Sciatic nerve (tissue), 2 donors: ENCODE results near the gene PHYHIPL. TPM values are rescaled to one million over a fixed set of nuclear protein-coding genes. Genes with fewer than 3 reads are reported as not detected.
A peak's percentile ranks its signal among the peaks of the same experiment; 100 is the strongest.
"Not testable (repeated sequence)": the region's sequence is repeated elsewhere in the genome, so short reads cannot be mapped to it uniquely, and the experiment has no call there.

Experiments used
- ATAC-seq: fragments of 200-7000 bp; cut with Tn5 transposase; one replicate; pipeline ENCODE4 v1.9.1; 2020; ENCODE audit warnings: mild to moderate bottlenecking, moderate library complexity
- DNase-seq: peaks from one replicate; pipeline ENCODE4 v3.0.0-alpha.2; 2020; ENCODE audit warnings: low spot score
- intact Hi-C: fragments of 100-400 bp; cut with DNase I; formaldehyde crosslinking; loops from one replicate; pipeline ENCODE4 v1.14.2; 2022
- total RNA-seq: library from RNA; stranded (reverse); fragmentation: NEBNext Ultra II Directional; extraction: Animal tissue kit (Norgen Biotek cat#: 25700); gene quantifications from one replicate; pipeline ENCODE4 v1.2.1, GENCODE V29; 2021
- donor health status: DM: no; HTN: no; CAD: no.
- donor health status: DM: no; HTN: no; CAD: no.

Gene PHYHIPL
- total RNA-seq, 1 donor from 2014 or later, result 0.40 TPM

DNA sequence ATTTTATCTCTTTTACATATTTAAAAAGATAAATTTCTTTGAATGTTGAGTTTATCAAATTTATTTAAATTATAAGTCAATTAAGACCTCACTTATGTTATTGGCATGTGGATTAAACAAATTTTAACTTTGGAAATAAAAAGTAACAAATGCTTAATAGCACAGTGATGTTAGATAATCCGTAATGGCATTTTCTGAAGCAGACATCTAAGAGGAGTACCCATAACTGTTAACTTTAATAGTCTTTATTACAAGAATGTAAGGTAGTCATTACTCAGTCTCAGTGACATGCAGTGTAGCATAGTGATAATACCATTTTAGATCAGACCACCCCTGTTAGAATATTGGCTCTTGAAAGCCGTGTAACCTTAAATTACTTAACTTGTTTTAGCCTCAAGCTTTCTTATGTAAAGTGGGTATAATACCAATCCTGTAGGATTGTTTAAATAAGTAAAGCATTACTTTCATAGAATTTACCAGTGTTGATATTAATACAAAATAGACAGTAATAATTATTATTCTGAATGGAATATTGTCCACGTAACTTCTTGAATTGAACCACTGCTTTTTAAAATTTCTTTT is 4.3 kb downstream of the PHYHIPL start:
- ATAC-seq, result no peak
- intact Hi-C loops, result no loop called here
- no peak for DNase-seq

DNA sequence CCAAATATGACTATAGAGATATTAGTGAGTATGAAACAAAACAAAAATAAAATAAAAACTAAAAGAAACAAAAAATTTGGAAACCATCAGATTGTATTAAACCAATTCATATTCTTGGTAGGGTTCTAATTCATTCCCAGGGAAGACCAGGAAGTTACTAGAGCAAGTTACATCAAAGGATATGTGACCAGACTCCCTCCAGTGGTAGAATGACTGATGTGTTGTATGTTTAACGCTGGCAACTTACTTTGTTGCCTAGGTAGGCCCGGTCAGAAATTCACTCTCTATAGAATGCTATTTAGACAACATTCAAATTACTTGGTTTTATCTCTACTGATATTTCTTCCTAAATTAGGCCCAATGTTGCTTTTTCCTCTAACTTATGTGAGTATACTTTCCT is 5.2 kb downstream of the PHYHIPL start:
- ATAC-seq, result peak; percentile 76
- no peak for DNase-seq
- intact Hi-C loops, result no loop called here

DNA sequence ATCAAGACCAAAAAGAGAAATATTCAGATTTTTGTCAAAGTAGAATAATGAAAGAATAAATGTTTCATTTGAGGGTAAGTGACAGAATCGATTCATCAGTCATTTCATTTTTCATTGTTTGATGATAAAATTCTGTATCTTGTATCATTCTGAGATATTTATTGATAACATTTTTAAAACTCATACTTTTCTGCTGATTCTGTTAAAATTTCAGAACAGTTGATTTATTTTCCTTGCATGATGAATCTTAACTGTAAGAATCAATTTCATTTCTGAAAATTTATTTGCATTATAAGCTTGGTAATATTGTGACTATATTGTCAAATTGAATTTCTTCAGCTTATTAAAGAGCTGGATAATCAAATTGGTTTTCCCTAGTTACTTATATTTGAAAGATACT is 13.9 kb downstream of the PHYHIPL start:
- no peak for ATAC-seq
- intact Hi-C loops, result no loop called here
- DNase-seq, result no peak

DNA sequence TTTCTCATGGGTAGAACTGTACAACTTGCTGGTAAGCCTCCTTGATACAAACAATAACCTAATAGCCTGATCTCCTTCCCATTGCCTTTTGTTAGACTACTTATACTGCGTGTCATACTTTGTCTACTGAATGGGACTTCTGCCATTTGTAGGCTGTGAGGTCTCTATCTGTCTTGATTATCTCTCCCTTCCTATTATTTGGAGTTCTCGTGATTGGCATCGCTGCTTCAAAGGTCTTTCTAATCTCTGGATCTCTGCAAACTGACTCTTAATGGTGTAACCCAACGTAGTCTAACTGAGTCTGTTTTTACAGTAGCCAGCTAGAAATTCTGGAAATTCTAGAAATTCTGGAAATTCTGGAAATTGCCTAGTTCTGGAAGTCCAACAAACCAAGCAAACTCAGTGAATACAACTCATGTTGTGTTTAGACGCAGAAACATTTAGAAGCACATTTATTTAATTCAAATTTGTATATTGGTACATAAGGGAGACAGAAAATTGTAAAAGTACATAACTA is 29.8 kb downstream of the PHYHIPL start:
- no peak for DNase-seq
- ATAC-seq, result no peak
- intact Hi-C loops, result no loop called here

DNA sequence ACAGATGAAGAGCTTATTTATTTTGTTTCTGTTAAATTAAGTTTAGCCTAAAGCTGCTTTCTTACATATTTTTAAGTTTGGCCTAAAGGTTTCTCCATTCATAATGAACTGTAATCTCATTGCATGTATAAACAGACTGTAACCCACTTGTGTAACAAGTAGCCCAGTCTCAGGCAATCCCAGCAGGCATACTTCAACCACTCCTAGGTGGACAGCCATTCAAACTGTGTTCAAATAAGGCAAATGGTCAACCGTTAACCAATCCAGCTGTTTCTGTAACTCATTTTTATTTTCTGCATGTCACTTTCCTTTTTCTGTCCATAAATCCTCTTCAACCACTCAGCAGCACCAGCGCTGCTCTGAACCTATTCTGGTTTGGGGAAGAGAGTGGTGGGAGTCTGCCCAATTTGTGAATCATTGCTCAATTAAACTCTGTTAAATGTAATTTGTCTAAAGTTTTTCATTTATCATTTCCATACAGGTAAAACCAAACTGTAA is 35.9 kb downstream of the PHYHIPL start:
- intact Hi-C loops, result no loop called here
- DNase-seq, result no peak

DNA sequence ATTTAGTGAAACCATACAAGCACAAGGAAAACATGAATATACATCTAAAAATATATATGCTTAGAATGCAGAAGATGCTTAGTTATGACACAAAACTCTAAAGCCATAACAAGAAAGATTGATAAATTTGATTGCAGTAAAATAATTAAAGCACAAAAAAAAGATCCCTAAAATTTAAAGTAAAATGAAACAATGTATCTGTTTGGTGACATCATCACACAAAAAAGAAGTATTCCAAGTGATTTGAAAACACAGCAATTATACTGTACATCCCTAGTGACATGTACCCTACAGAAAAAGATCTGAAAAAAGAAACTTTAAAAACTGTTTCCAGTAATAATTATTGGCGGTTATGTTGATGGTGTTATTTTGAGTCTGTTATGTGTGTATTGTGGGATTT is 37.7 kb downstream of the PHYHIPL start:
- DNase-seq (no peak), ATAC-seq (no peak)
- intact Hi-C loops, result no loop called here

More for the DNA sequence above, 35.9 kb downstream of the PHYHIPL start:
- ATAC-seq, result no peak

DNA sequence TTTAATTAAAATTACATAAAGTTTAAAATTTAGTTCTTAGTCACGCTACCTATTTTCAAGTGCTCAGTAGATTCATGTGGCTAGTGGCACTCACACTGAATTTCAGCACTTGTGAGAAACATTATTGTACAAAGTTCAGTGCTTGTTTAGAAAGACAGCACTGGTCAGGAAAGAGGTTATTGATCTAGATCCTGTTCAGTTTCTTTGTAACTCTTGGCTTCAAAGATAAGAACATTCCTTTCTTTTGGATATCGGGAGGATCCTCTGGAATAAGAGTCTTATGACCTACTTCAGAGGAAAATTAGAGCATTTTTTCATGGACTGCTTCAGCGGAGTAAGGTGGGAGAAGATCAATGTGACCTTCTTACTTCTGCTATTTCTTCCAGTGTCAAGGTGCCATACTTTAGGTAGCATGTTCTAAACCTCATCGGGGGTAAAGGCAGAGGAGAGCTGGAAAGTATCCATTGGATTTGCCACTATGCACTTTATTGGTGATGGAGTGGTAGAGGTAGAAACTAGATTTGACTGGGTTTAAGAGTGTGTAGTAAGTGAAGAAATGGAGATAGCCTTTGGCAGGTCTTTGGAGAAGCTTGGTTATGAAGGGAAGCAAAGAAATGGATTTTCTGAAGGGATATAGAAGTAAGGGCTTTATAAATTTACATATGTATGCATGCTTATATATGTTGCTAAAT is 39.9 kb downstream of the PHYHIPL start:
- DNase-seq, result no peak
- ATAC-seq, result no peak
- intact Hi-C loops, result no loop called here

DNA sequence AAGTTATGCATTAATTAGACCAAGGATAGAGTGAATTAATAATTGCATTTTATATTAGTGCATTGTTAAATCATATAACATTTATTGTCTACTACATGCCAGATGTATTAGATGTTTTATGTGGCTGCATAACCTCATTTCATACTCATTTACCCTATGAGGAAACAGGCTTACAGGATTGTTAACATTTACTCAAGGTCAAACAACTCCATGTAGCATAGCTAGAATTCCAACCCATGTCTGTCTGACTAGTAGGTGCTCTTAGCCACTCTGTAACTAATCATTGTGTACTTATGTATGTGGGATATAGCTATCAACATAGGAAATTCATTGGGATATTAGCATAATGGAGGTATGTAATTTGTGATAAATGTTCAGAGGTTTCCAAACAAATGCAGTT is 46.3 kb downstream of the PHYHIPL start:
- intact Hi-C loops, result no loop called here
- no peak for DNase-seq
- ATAC-seq, result no peak

DNA sequence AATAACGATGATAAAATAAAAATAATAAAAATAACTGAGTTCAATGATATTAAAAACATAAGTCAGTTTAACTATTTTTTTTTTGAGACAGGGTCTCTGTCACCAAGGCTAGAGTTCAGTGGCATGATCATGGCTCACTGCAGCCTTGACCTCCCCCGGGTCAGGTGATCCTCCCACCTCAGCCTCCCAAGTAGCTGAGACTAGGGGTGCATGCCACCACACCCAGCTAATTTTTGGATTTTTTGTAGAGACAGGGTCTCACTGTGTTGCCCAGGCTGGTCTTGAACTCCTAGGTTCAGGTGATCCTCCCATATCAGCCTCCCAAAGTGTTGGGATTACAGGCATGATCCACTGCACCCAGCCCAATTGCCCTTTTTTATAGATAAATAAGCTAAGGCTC is 47.2 kb downstream of the PHYHIPL start:
- ATAC-seq, intact Hi-C loops, DNase-seq: not testable (repeated sequence)

DNA sequence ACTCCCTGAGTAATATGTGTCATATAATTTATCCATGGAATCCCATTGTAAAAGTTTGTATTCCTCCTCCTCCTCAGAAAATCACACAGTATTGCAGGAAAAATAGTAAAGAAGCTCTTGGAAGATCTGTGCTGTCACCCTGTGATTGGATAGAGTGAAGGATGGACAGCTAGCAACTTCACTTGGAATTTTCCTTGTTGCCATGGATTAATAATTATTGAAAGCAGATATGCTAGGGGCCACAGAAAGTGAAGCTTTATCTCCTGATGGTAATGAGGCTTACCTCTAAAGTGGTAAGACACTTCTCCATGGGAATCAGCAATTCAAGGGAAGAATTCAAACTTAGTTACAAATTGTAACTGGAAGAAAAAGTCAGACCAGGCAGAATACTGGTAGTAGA is 48.8 kb downstream of the PHYHIPL start:
- intact Hi-C loops, result no loop called here
- ATAC-seq, result no peak
- DNase-seq, result no peak

DNA sequence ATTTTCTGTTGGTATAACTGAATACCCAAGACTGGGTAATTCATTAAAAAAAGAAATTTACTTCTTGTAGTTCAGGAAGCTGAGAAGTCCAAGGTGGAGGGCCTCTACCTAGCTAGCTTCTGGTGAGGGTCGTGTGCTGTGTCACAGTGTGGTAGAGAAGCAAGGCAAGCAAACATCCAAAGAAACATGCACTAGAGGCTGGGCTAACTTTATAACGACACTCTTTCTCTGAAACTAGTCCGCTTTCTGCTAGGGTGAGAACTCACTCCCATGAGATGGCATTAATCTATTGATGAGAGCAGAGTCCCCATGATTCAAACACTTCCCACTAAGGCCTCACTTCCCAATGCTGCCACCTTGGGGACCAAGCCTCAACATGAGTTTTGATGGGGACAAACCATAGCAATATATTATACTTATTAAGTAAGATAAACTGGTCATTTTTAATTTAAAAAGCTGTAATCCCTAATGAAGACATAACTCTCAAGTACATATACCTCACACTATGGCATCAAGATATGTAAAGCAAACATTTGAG is 50.8 kb downstream of the PHYHIPL start:
- intact Hi-C loops, result no loop called here
- ATAC-seq (no peak), DNase-seq (no peak)

DNA sequence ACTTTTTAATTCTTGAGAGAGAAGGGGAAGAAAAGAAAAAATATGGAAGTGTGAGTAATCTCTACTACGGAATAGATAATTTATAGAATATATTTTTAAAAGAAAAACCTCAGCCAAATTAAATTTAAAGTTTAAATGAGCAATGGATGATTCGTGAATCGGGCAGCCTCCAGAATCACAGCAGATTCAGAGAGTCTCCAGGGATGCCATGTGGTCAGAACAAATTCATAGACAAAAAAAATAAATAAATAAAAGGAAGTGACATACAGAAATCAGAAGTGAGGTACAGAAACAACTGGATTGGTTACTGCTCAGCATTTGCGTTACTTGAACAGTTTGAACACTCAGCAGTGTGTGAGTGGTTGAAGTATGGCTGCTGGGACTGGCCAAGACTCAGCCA is 53.0 kb downstream of the PHYHIPL start:
- DNase-seq (no peak), ATAC-seq (no peak)
- intact Hi-C loops, result no loop called here

DNA sequence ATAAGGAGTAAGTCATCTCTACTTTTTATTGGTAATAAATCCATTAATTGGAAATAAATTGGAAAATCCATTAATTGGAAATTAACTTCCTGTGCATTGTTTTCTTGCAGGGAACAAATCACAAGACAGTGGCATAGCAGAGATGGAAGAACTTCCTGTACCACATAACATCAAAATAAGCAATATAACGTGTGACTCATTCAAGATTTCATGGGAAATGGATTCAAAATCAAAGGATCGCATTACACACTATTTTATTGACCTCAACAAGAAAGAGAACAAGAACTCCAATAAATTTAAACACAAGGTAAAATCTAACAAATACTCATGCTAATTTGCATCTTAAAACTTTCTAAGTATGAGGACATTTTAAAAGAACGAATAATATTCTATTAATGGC is 57.8 kb downstream of the PHYHIPL start:
- intact Hi-C loops, result loop anchor here (10.0 kb wide), 1 partner anchor 269 kb away; no protein-coding TSS in a partner anchor
- no peak for DNase-seq
- no peak for ATAC-seq

DNA sequence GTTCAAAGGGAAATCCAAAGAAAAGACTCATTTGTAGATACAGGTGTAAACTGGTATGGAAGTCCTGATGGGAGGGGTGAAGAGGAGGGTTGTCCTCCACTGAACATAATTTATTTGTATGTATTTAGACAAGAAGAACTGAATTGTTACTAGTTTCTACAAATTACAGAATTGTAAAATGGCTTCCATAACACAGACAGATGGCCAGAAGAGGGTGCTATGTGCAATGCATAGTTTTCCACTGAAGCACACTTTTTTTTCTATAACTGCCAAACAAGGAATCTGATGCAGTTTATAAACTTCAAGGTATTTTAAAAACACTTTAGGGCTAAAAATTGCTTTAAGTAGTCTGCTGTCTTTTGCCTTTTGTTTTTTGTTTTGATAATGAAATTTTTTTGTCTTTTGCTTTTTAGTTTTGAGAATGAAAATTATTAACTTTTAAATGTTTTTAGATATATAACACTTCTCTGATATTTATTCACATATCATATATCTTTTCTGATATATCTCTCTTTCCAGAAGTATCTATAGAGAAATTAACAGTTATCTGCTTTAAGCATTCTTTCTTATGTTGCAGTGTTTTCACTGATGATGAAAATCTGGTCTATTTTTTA is 58.5 kb downstream of the PHYHIPL start:
- intact Hi-C loops, result loop anchor here (10.0 kb wide), 1 partner anchor 270 kb away; no protein-coding TSS in a partner anchor
- ATAC-seq, result no peak
- no peak for DNase-seq

DNA sequence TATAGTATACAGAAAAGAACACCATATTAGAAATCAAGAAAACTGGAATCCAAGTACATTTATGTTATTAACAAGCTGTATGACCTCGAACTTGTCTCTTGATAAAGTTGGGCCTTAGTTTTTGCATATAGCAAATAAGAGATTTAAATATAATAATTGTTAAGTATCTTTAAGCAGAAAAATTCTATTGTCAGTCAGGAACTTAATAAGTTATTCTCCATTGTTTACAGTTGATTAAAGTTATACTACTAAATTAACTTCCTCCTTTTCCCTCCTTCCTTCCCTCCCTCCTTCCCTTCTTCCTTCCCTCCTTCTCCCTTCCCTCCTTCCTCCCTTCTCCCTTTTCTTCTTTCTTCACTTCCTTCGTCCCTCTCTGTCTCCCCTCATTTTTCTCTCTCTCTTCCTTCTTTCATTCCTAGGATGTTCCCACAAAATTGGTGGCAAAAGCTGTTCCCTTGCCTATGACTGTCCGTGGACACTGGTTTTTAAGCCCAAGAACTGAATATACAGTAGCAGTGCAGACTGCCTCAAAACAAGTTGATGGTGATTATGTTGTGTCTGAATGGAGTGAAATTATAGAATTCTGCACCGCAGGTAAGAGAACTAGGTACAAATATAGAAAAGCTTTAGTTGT is 59.7 kb downstream of the PHYHIPL start:
- ATAC-seq, result no peak
- DNase-seq, result no peak
- intact Hi-C loops, result loop anchor here (10.0 kb wide), 1 partner anchor 271 kb away; no protein-coding TSS in a partner anchor

DNA sequence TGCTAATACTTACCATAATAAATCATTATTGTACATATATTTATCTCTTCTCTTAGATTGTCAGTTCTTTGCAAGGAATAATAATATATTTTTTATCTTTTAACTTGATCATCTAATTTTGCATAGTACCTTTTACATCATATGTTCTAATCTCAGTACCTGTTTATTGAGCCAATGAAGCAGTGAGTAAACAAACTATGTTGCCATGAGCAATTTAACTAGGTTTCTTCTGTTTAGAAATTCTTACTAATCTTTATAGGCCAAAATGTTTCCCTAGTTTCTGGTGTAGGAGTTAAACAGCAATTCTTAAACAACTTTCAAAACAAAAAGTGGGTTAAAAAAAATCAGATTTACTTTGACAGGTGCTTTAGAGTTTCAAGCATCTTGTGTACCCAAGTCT is 61.3 kb downstream of the PHYHIPL start:
- intact Hi-C loops, result loop anchor here (10.0 kb wide), 1 partner anchor 273 kb away; no protein-coding TSS in a partner anchor
- DNase-seq (no peak), ATAC-seq (no peak)

DNA sequence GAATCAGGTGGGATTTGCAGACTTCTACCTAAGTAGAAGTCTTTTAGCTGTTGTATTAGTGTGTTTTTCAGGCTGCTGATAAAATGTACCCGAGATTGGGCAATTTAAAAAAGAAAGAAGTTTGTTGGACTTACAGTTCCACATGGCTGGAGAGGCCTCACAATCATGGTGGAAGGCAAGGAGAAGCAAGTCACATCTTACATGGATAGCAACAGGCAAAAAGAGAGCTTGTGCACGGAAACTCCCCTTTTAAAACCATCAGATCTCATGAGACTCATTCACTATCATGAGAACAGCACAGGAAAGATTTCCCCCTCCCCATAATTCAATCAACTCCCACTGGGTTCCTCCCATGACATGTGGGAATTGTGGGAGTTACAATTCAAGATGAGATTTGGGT is 62.7 kb downstream of the PHYHIPL start:
- intact Hi-C loops, result loop anchor here (10.0 kb wide), 1 partner anchor 274 kb away; no protein-coding TSS in a partner anchor
- ATAC-seq, DNase-seq: not testable (repeated sequence)

DNA sequence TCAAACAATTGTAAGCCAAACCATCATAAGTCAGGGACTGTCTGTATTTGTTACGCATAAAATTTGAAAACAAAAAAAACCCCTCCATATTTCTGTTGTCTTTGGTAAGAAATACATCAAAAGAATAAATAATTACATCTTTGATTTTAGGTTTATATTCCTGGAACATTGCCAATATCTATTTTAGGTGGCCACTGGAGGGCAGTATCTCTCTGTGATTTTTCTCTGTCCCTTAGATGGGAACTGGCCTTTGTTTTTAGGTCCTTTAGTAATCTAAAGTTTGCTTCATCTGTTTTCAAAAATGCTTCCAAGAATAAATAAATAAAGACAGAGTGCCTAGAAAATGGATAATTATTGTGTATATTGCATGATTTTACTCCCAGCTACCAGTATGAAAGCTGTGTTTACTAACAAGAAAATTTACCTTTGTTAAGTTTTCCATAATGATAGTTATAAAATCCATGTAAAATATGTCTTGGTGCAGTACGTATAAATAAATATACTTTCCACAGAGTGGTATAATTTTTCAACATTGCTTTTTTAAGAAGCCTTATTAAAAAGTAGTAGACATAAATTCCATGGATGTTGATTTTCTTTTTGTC is 64.2 kb downstream of the PHYHIPL start:
- DNase-seq (no peak), ATAC-seq (no peak)
- intact Hi-C loops, result loop anchor here (5.0 kb wide), 1 partner anchor 382 kb away; no protein-coding TSS in a partner anchor

DNA sequence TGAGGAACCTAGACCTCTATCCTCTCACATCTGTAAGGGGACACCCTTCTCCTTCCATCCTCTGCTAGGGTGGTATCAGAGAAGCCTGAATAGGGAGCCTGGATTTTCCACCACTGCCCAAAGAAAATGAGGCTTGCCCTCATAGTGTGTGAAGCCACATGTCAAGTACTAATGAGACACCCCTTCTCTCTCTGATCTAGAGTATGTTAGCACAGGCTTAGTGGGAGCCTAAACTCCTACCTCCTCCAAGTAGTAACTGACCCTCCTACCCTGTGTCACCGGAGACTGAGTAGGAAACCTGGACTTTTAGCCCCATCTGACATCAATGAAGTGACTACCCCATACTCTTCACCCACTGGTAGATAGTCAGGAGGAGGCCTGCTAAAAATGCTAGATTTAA is 65.6 kb downstream of the PHYHIPL start:
- ATAC-seq (no peak), DNase-seq (no peak)
- intact Hi-C loops, result loop anchor here (5.0 kb wide), 1 partner anchor 380 kb away; no protein-coding TSS in a partner anchor
